Mucosa of rectum (tissue), 2 donors: ENCODE measurements around the gene ZRSR2.

ENCODE experiments used
- H3K27ac ChIP-seq, 2 donors: one replicate each; pipeline ENCODE4 v1.7.0; 2013; ENCODE audit warnings: inconsistent platforms in 2 of 2, low read depth in 2 of 2, low read length in 2 of 2
- H3K27me3 ChIP-seq, 2 donors: one replicate each; pipeline ENCODE4 v1.7.0; 2013; ENCODE audit warnings: low read length in 2 of 2; ENCODE audit not compliant: control insufficient read depth in 2 of 2, insufficient read depth in 2 of 2
- H3K36me3 ChIP-seq, 2 donors: one replicate each; pipeline ENCODE4 v1.7.0; 2013; ENCODE audit warnings: low read length in 2 of 2; ENCODE audit not compliant: control insufficient read depth in 2 of 2, insufficient read depth in 2 of 2
- H3K4me1 ChIP-seq, 2 donors: one replicate each; pipeline ENCODE4 v1.7.0; 2013; ENCODE audit warnings: low read length in 2 of 2, mild to moderate bottlenecking in 1 of 2; ENCODE audit not compliant: control insufficient read depth in 2 of 2, insufficient read depth in 2 of 2
- H3K4me3 ChIP-seq, 2 donors: one replicate each; pipeline ENCODE4 v1.7.0; 2013; ENCODE audit warnings: low read length in 2 of 2
- H3K9ac ChIP-seq, 2 donors: one replicate each; pipeline ENCODE4 v1.7.0; 2013; ENCODE audit warnings: low read length in 2 of 2, low read depth in 1 of 2, mild to moderate bottlenecking in 1 of 2
- H3K9me3 ChIP-seq, 2 donors: one replicate each; pipeline ENCODE4 v1.7.0; 2013; ENCODE audit warnings: low read length in 2 of 2; ENCODE audit not compliant: control insufficient read depth in 2 of 2
- donor health status: healthy.
- donor health status: Normal muscosa, but diverticular disease.

ZRSR2 gene

DNA sequence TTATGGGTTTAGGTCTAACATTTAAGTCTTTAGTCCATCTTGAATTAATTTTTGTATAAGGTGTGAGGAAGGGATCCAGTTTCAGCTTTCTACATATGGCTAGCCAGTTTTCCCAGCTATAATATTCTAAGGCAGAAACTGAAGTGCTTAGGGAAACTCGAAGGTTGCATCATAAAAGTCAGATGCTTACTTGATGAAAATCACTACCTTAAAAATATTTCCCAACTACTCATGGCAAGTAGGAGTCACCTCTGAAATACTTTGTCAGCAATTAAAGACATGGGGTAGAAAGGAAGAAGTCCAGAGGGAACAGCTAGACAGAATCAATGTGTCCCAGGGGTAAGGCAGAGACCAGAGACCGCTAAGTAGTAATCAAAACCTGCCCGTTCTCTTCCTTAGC, 70.6 kb downstream of the ZRSR2 start:
- no peaks in the 10 kb centered on the region for H3K36me3 ChIP-seq
- no peak overlapping the region for H3K4me3 ChIP-seq
- H3K27me3 ChIP-seq: peaks cover 0 to 7% of the 10 kb centered on the region in 2 donors
- H3K9ac ChIP-seq: no peak overlapping the region
- H3K4me1 ChIP-seq: no peaks in the 10 kb centered on the region
- no peak overlapping the region for H3K27ac ChIP-seq
- no peaks in the 10 kb centered on the region for H3K9me3 ChIP-seq

DNA sequence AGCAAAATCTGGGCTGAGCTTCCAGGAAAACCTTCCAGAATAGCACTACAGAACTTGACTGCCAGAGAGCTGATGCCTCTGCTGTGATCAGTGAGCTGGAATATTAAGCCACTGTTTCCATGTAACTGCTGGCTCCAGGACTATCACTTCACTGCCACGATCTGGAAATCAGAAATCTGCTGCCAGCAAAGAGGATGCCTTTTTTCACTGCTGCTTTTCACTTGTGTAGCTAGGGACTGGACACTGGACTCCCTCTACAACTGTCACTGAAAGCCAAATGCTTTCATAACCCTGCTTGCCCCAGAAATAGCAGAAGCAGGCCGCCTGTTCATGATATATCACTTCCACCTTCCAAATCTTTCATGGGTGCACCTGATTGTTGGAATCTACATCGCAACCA, 73.7 kb downstream of the ZRSR2 start:
- Histone ChIP-seq H3K4me3 (no peak overlapping the region), H3K36me3 (no peaks in the 10 kb centered on the region), H3K27ac (no peak overlapping the region), H3K4me1 (no peaks in the 10 kb centered on the region), H3K27me3 (peaks cover 2 to 11% of the 10 kb centered on the region in 2 donors), H3K9me3 (no peaks in the 10 kb centered on the region), H3K9ac (no peak overlapping the region)

- Histone ChIP-seq H3K9me3 (no peaks in the 10 kb centered on the region), H3K27me3 (peaks cover 2 to 11% of the 10 kb centered on the region in 2 donors), H3K27ac (no peak overlapping the region), H3K4me1 (no peaks in the 10 kb centered on the region), H3K36me3 (no peaks in the 10 kb centered on the region), H3K9ac (no peak overlapping the region), H3K4me3 (no peak overlapping the region)
These were observed 74.3 kb downstream of the ZRSR2 start for GRCh38 chrX:15864629-15865028.

DNA sequence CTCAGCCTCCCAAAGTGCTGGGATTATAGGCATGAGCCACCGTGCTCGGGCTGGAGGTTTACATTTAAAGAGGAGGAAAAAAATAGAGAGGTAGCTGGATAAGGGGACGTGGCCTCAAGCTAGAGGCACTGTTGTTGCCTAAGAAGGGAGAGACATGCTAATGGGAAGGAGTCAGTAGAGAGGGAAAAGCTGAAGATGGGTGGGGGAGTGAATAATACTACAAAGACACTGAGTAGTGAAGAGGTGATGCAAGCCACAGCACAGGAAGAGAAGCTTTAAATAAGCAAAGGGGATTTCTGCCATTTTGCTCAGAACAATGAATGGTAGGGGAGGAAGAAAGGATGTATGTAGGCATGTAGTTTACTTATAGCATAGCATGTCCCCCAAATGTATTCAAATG, 75.9 kb downstream of the ZRSR2 start:
- H3K27me3 ChIP-seq: peaks cover 2 to 9% of the 10 kb centered on the region in 2 donors
- H3K4me1 ChIP-seq: no peaks in the 10 kb centered on the region
- no peaks in the 10 kb centered on the region for H3K9me3 ChIP-seq
- no peak overlapping the region for H3K27ac ChIP-seq
- no peak overlapping the region for H3K9ac ChIP-seq
- no peaks in the 10 kb centered on the region for H3K36me3 ChIP-seq
- no peak overlapping the region for H3K4me3 ChIP-seq

GRCh38 chrX:15869695-15870094, 79.4 kb downstream of the ZRSR2 start:
- Histone ChIP-seq H3K27ac (no peak overlapping the region), H3K9me3 (no peaks in the 10 kb centered on the region), H3K36me3 (no peaks in the 10 kb centered on the region), H3K4me1 (no peaks in the 10 kb centered on the region), H3K9ac (no peak overlapping the region), H3K27me3 (peaks cover 2 to 7% of the 10 kb centered on the region in 2 donors), H3K4me3 (no peak overlapping the region)

DNA sequence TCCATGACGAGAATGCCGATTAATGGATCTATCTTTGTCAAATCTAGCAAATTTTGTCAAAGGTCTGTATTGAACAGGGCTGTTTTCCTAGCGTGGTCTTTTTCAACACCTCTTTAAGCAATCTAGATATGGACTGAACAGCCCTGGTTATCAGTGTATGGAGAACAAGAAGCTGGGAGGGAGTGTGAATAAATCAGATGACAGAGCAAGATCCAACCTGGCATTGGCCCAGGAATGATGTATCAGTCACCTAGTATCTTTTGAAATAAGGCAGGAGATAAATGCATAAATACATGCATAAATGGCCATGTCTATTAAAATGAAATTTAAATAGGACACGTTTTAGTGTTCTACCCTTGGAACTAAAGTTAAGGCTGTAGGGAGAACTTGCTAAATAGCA, 80.0 kb downstream of the ZRSR2 start:
- Histone ChIP-seq H3K4me3 (no peak overlapping the region), H3K9ac (no peak overlapping the region), H3K27ac (no peak overlapping the region), H3K27me3 (peaks cover 2 to 7% of the 10 kb centered on the region in 2 donors), H3K36me3 (no peaks in the 10 kb centered on the region), H3K9me3 (no peaks in the 10 kb centered on the region), H3K4me1 (no peaks in the 10 kb centered on the region)
